Fibroblast of pulmonary artery (primary cell): ENCODE data around the gene SELE.

Experiments used
- DNase-seq: peaks from one replicate; pipeline ENCODE4 v3.0.0-alpha.2; 2010; ENCODE audit warnings: low read depth
- H3K4me3 ChIP-seq: replicated peaks from 2 replicates; pipeline ENCODE4 v1.5.1; 2011; ENCODE audit warnings: low read depth, mild to moderate bottlenecking, control low read depth, low read length, moderate library complexity
- TF ChIP-seq, protein P1 (sequence below): IDR thresholded peaks from 2 replicates; pipeline ENCODE4 v1.5.1; 2011; ENCODE audit warnings: mild to moderate bottlenecking, control low read depth, low read length, inconsistent platforms; ENCODE audit errors: missing control alignments

The SELE gene

DNA sequence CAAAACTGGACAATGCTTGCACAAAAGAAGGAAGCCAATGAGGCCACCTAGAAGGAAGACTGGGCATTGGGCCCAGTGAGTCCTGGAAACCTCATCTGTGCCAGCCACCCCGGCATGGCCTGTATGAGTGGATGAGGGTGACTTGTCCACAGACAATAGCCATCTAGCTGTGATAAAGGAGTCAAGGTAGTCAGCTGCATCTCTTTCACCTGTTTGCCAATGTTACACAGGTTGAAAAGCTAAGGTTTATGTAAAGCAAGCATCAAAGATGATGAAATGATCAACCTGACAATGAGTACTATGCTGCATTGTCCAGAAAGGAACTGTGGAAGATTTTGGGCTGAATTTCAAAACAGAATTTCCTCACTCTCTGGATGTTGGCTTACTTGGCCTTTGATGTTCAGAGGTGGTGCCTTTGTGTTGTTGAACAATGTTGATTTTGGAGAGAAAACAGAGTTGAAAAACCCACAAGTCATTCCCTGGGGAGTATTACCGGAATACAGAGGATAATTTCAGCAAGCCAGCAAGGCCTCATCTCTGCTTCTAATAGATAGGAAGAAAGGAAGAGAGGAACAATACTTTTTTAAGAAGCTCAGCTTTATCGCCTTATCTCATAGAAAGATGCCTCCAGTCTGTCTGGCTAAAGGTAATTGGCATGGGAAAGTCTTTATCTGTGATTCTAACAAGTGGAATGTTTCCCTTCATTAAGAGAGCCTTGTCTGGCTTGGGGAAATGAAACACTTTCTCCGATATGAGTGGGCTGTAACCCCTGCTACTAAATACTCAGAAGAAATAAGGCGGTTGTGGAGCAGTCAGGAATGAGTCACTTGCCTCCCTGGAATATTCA is 11.4 kb upstream of the SELE start:
- peak; percentile 95 for DNase-seq
- TF ChIP-seq, protein P1, sequence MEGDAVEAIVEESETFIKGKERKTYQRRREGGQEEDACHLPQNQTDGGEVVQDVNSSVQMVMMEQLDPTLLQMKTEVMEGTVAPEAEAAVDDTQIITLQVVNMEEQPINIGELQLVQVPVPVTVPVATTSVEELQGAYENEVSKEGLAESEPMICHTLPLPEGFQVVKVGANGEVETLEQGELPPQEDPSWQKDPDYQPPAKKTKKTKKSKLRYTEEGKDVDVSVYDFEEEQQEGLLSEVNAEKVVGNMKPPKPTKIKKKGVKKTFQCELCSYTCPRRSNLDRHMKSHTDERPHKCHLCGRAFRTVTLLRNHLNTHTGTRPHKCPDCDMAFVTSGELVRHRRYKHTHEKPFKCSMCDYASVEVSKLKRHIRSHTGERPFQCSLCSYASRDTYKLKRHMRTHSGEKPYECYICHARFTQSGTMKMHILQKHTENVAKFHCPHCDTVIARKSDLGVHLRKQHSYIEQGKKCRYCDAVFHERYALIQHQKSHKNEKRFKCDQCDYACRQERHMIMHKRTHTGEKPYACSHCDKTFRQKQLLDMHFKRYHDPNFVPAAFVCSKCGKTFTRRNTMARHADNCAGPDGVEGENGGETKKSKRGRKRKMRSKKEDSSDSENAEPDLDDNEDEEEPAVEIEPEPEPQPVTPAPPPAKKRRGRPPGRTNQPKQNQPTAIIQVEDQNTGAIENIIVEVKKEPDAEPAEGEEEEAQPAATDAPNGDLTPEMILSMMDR = no peak
- H3K4me3 ChIP-seq = no peak overlapping the region

DNA sequence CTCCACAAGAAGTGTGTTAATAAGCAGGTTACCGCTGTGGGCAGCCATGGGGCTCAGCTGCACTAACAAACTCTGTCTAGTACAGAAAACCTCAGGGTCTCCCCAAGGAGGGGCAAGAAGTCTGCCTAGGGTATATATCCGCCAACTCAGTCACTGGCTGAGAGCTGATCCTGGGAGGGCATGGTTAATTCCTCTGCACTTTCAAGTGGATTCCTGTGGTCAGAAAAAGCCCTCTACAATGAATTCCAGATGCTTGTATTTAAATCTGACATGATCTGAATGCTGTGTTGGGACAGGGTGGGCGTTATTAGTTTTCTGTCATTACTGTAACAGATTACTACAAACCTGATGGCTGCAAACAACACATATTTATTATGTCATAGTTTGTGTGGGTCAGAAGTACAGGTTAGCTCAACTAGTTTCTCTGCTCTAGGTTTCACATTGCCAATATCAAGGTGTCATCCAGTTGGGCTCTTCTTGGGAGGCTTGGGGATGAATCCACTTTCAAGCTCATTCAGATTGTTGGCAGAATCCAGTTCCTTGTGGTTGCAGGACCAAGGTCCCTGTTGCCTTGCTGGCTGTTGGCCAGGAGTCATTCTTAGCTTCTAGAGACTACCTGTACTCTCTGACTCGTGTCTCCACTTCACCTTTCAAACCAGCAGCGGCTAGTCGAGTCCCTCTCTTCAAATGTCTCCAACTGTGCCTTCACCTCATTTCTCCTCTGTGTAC is 8.0 kb upstream of the SELE start:
- DNase-seq = peak; percentile 67
- no peak overlapping the region for H3K4me3 ChIP-seq
- TF ChIP-seq, protein P1 = no peak

DNA sequence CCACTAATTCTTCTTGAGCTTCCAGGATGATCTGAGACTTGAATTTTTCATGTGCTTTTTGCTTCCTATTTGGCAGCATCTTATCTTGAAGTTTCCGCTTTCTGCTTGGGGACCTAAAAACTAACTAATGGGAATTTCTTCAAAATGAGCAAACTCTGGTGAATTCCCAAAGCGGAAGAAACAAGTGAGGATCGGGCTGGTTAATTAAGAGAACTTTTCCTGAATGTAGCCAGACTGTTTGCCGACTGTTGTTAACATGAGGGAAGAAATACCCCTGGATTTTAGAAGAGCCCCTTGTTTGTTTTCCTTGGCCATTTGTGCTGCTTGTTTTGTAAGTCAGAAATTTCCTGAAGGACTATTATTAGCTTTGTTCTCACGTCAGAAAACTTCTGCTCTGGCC is 6.1 kb upstream of the SELE start:
- peak overlapping the region; percentile 17 for H3K4me3 ChIP-seq
- TF ChIP-seq, protein P1 = no peak
- peak; percentile 79 for DNase-seq

DNA sequence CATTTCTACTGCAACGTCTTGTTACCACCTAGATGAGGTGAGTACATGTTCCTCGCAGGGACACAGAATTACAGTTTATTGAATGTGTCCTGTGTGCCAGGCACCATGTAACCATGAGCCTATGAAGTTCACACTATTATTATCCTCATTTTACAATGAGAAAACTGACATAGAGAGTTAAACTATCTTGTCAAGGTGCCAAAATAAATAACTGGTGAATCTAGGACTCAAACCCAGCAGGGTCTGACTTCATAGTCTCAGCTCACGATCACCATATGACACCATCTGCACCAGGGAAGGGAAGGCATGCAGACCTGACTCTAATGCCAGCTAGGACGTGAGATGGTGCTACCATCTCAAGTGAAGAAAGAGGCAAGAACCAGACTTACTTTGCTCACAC is 2.4 kb downstream of the SELE start:
- DNase-seq = no peak
- TF ChIP-seq, protein P1 = no peak
- H3K4me3 ChIP-seq = no peak overlapping the region

DNA sequence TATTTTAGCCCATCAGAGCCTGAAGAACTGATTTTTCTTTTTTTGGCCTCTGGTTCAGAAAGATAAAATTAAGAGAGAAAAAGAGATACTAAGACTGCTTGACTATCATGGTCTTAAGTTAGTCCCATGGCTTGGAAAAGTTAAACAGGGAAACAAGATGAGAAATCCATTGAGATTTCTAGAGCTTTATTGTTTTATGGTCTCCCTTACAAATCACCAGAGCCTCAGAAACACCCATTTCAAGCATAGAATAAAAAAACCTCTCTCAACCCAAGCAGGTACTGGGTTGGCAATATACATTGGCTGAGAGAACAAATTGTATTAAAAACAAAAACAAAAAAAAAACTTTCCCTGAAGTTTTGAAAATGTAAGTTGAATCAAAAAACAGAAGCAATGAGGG is 3.9 kb downstream of the SELE start:
- TF ChIP-seq, protein P1 = no peak
- no peak for DNase-seq
- no peak overlapping the region for H3K4me3 ChIP-seq

- TF ChIP-seq, protein P1 = no peak
- no peak overlapping the region for H3K4me3 ChIP-seq
- no peak for DNase-seq
Measured at GRCh38 chr1:169727307-169727706, 6.6 kb downstream of the SELE start.
